Activated gamma-delta T cell treated with Interleukin-2 at 50 U/mL for 16 hours (primary cell): ENCODE measurements around the gene GEMIN8.

Experiments
- DNase-seq: peaks from one replicate; pipeline ENCODE4 v3.0.0-alpha.2; 2020

The GEMIN8 gene

GRCh38 chrX:14029425-14030173, at the start of gene GEMIN8:
Gene GEMIN8 (minus strand): TSS chrX:14029892. CDS start chrX:14021478, 8,414 bp downstream.
- DNase-seq, result peak; percentile 88

- no peak for DNase-seq
These were observed 46.9 kb upstream of the GEMIN8 start for GRCh38 chrX:14076639-14077038.

GRCh38 chrX:14073556-14073955, 43.9 kb upstream of the GEMIN8 start:
- DNase-seq, result no peak

- no peak for DNase-seq
These were observed 43.4 kb upstream of the GEMIN8 start for GRCh38 chrX:14073071-14073470.

GRCh38 chrX:14065800-14066199, 36.1 kb upstream of the GEMIN8 start:
- DNase-seq, result no peak

GRCh38 chrX:14064626-14065432, 35.1 kb upstream of the GEMIN8 start:
- no peak for DNase-seq

GRCh38 chrX:14062524-14062923, 32.8 kb upstream of the GEMIN8 start:
- DNase-seq, result no peak

GRCh38 chrX:14056206-14056605, 26.5 kb upstream of the GEMIN8 start:
- DNase-seq, result no peak

GRCh38 chrX:14051416-14051815, 21.7 kb upstream of the GEMIN8 start:
- no peak for DNase-seq

GRCh38 chrX:14050709-14051108, 21.0 kb upstream of the GEMIN8 start:
- DNase-seq, result no peak

GRCh38 chrX:14043209-14043608, 13.5 kb upstream of the GEMIN8 start:
- DNase-seq, result no peak

GRCh38 chrX:14039344-14039743, 9.7 kb upstream of the GEMIN8 start:
- DNase-seq, result peak; percentile 69

- DNase-seq, result no peak
These were observed 8.8 kb upstream of the GEMIN8 start for GRCh38 chrX:14038375-14039085.

GRCh38 chrX:14032406-14032805, 2.7 kb upstream of the GEMIN8 start:
- peak; percentile 57 for DNase-seq

- no peak for DNase-seq
These were observed 460 bp upstream of the GEMIN8 start for GRCh38 chrX:14030174-14030530.

GRCh38 chrX:14029039-14029424, 660 bp downstream of the GEMIN8 start:
- no peak for DNase-seq

GRCh38 chrX:14028473-14028872, 1.2 kb downstream of the GEMIN8 start:
- DNase-seq, result no peak

- no peak for DNase-seq
These were observed 2.1 kb downstream of the GEMIN8 start for GRCh38 chrX:14027511-14028019.

GRCh38 chrX:14027036-14027435, 2.7 kb downstream of the GEMIN8 start:
- no peak for DNase-seq

GRCh38 chrX:14026121-14026520, 3.6 kb downstream of the GEMIN8 start:
- DNase-seq, result no peak

- DNase-seq, result no peak
These were observed 7.7 kb downstream of the GEMIN8 start for GRCh38 chrX:14022019-14022418.

- DNase-seq, result no peak
These were observed 12.3 kb downstream of the GEMIN8 start for GRCh38 chrX:14017399-14017798.

- DNase-seq, result no peak
These were observed 13.8 kb downstream of the GEMIN8 start for GRCh38 chrX:14015941-14016340.

GRCh38 chrX:14015294-14015693, 14.4 kb downstream of the GEMIN8 start:
- no peak for DNase-seq
